Fibroblast of skin of back (primary cell): Measurements from ENCODE around the gene SNX11. TPM values are rescaled to one million over a fixed set of nuclear protein-coding genes. Genes with fewer than 3 reads are reported as not detected.
"Not testable (repeated sequence)": the region's sequence is repeated elsewhere in the genome, so short reads cannot be mapped to it uniquely, and the experiment has no call there.

ENCODE experiments used
- DNase-seq: peaks from one replicate; pipeline ENCODE4 v3.0.0-alpha.2; 2013
- polyA plus RNA-seq, 2 experiments: library from polyadenylated mRNA; unstranded; fragments of 120-200 nt; gene quantifications; one replicate each; pipeline ENCODE4 v1.2.1, GENCODE V29; 2013; ENCODE audit not compliant: insufficient read length in 2 of 2

Gene SNX11
- 24.0 TPM for polyA plus RNA-seq (2013, experiment 1 of 2; ENCODE audit: insufficient read length)
- polyA plus RNA-seq (2013, experiment 2 of 2; ENCODE audit: insufficient read length), result 22.3 TPM

- DNase-seq, result peak; percentile 90
Measured at GRCh38 chr17:48107137-48108055, at the start of gene SNX11. TSS of gene SNX11 (plus strand) at chr17:48107766. CDS start at chr17:48112044, 4,278 bp downstream.

GRCh38 chr17:48058393-48059124 lies 49.0 kb upstream of the SNX11 start:
- DNase-seq, result no peak

- no peak for DNase-seq
Measured at GRCh38 chr17:48059125-48059668, 48.4 kb upstream of the SNX11 start.

- no peak for DNase-seq
Measured at GRCh38 chr17:48060249-48060648, 47.3 kb upstream of the SNX11 start.

GRCh38 chr17:48062273-48062672 lies 45.3 kb upstream of the SNX11 start:
- no peak for DNase-seq

GRCh38 chr17:48064638-48065037 lies 42.9 kb upstream of the SNX11 start:
- no peak for DNase-seq

- DNase-seq, result no peak
Measured at GRCh38 chr17:48066192-48066591, 41.4 kb upstream of the SNX11 start.

- no peak for DNase-seq
Measured at GRCh38 chr17:48066656-48067055, 40.9 kb upstream of the SNX11 start.

GRCh38 chr17:48067245-48067644 lies 40.3 kb upstream of the SNX11 start:
- DNase-seq, result no peak

- not testable (repeated sequence) for DNase-seq
Measured at GRCh38 chr17:48067808-48068207, 39.8 kb upstream of the SNX11 start.

GRCh38 chr17:48068491-48068961 lies 39.0 kb upstream of the SNX11 start:
- peak; percentile 78 for DNase-seq

GRCh38 chr17:48070195-48070594 lies 37.4 kb upstream of the SNX11 start:
- no peak for DNase-seq

GRCh38 chr17:48071654-48072053 lies 35.9 kb upstream of the SNX11 start:
- DNase-seq, result no peak

- DNase-seq, result not testable (repeated sequence)
Measured at GRCh38 chr17:48072811-48073210, 34.8 kb upstream of the SNX11 start.

- not testable (repeated sequence) for DNase-seq
Measured at GRCh38 chr17:48073566-48074094, 33.9 kb upstream of the SNX11 start.

GRCh38 chr17:48074322-48075081 lies 33.1 kb upstream of the SNX11 start:
- DNase-seq, result peak; percentile 78

- DNase-seq, result not testable (repeated sequence)
Measured at GRCh38 chr17:48077152-48077551, 30.4 kb upstream of the SNX11 start.

- no peak for DNase-seq
Measured at GRCh38 chr17:48081858-48082257, 25.7 kb upstream of the SNX11 start.

- DNase-seq, result no peak
Measured at GRCh38 chr17:48084932-48085331, 22.6 kb upstream of the SNX11 start.

GRCh38 chr17:48093341-48094045 lies 14.1 kb upstream of the SNX11 start:
- no peak for DNase-seq

- no peak for DNase-seq
Measured at GRCh38 chr17:48095611-48096010, 12.0 kb upstream of the SNX11 start.
